ENCODE data around the gene CLCN6. TPM values are rescaled to one million over a fixed set of nuclear protein-coding genes. Genes with fewer than 3 reads are reported as not detected.

The CLCN6 gene
- total and polyA plus RNA-seq, 2 of the 8 experiments (the other 6 are each of a cell fraction or from before 2014, with no cell fraction given): 15.7 to 26.0 TPM

- Histone ChIP-seq H3K27me3 (replicated peaks in 1 of 4; ENCODE audit: control insufficient read depth in 3 of 4, extremely low read depth in 1 of 4, insufficient read depth in 3 of 4, low read length in 3 of 4) (no peaks in the 10 kb centered on the region), H3K79me2 (ENCODE audit: control insufficient read depth in 1 of 2, insufficient read depth in 2 of 2, low read length in 2 of 2) (no peaks in the 10 kb centered on the region), H3K27ac (ENCODE audit: low read depth, low read length) (no peak overlapping the region), H2AFZ (ENCODE audit: low read length) (no peak overlapping the region), H2AK5ac (ENCODE audit: low read depth, low read length) (no peak overlapping the region), H3K56ac (replicated peaks; ENCODE audit: insufficient read length, low read depth, low read length) (no peak overlapping the region), H3K23ac (ENCODE audit: insufficient read length) (no peak overlapping the region), H4K20me1 (replicated peaks in 1 of 2; ENCODE audit: control insufficient read depth in 1 of 2, insufficient read depth in 2 of 2, low read length in 2 of 2) (peaks cover 0 to 2% of the 10 kb centered on the region in 2 experiments), H2BK20ac (ENCODE audit: low read length) (no peak overlapping the region), H3K18ac (ENCODE audit: extremely low read depth, low read length) (no peak overlapping the region), H3K79me1 (ENCODE audit: low read depth, low read length) (no peaks in the 10 kb centered on the region; the same call in 1 of the 2 replicates), H3K4me1 (replicated peaks in 1 of 4; ENCODE audit: control insufficient read depth in 3 of 4, insufficient read depth in 4 of 4, low read length in 3 of 4) (no peaks in the 10 kb centered on the region), H3K14ac (ENCODE audit: insufficient read length) (no peak overlapping the region), H3K4me3 (ENCODE audit: extremely low read depth in 1 of 4, insufficient read depth in 2 of 4, low read depth in 3 of 4, low read length in 4 of 4) (no peak overlapping the region), H4K91ac (replicated peaks; ENCODE audit: insufficient read length, low read length) (no peak overlapping the region), H3K23me2 (ENCODE audit: low read depth, low read length) (no peaks in the 10 kb centered on the region), H3K9me3 (ENCODE audit: insufficient read depth in 2 of 2, low read depth in 1 of 2, low read length in 1 of 2) (no peaks in the 10 kb centered on the region), H2BK12ac (ENCODE audit: low read depth, low read length) (no peak overlapping the region), H3K36me3 (ENCODE audit: control insufficient read depth in 2 of 4, insufficient read depth in 4 of 4, low read length in 3 of 4) (peaks cover 17 to 53% (median 44%) of the 10 kb centered on the region in 4 experiments; a peak in 7 of 8 replicates), H4K8ac (ENCODE audit: extremely low read depth, insufficient read depth, low read length) (no peak overlapping the region), H2BK5ac (ENCODE audit: low read depth, low read length) (no peak overlapping the region), H3K9ac (replicated peaks in 1 of 4; ENCODE audit: extremely low read depth in 1 of 4, low read depth in 3 of 4, low read length in 3 of 4) (no peak overlapping the region), H3K4me2 (ENCODE audit: insufficient read depth in 1 of 2, low read depth in 2 of 2, low read length in 2 of 2) (no peak overlapping the region), H4K5ac (ENCODE audit: insufficient read length, low read depth, low read length) (no peak overlapping the region), H3K4ac (replicated peaks; ENCODE audit: insufficient read length, low read depth, low read length) (no peak overlapping the region), H2BK15ac (ENCODE audit: low read length) (no peak overlapping the region), H2BK120ac (replicated peaks; ENCODE audit: low read depth, low read length) (no peak overlapping the region)
- DNase-seq (ENCODE audit: low read depth in 1 of 2, low spot score in 2 of 2) (no peak), FAIRE-seq (no peak)
- 92% methylated on average over 17 of the region's 17 CpGs; no CpG with 5 or more reads in 1 of the 2 experiments for WGBS, 2 experiments (ENCODE audit: extremely low coverage in 1 of 2, insufficient coverage in 1 of 2, insufficient read length in 1 of 2, insufficient replicate concordance in 2 of 2, low coverage in 1 of 2, low lambda C conversion rate in 2 of 2, missing lambda C conversion rate in 1 of 2)
- POLR2A ChIA-PET (ENCODE audit: partially characterized antibody): interaction anchor here (0.9 to 1.9 kb wide), 4 partner anchors 15 to 85 kb away, joined by 3 to 5 read pairs (median 4); partner anchors contain the start of genes CLCN6 and MTHFR
- CTCF ChIA-PET (ENCODE audit: partially characterized antibody): interaction anchor here (1.1 to 1.6 kb wide), 3 partner anchors 14 to 138 kb away, joined by 3 to 5 read pairs (median 3); no protein-coding TSS in a partner anchor
- no peak for TF ChIP-seq YY1 (IDR thresholded peaks at IDR 0.05; ENCODE audit: low read depth, low read length)
- no peak for TF ChIP-seq HDAC6 (IDR thresholded peaks at IDR 0.05; ENCODE audit: low read depth, low read length)
- no peak for TF ChIP-seq ZNF274 (IDR thresholded peaks at IDR 0.05; ENCODE audit: borderline replicate concordance, extremely low read depth, low read length)
- no peak for TF ChIP-seq KDM5A (IDR thresholded peaks at IDR 0.05; ENCODE audit: low read length)
- TF ChIP-seq RBBP5 (IDR thresholded peaks at IDR 0.05; ENCODE audit: borderline replicate concordance, low read depth, low read length): no peak
- TF ChIP-seq SRF (IDR thresholded peaks at IDR 0.05; ENCODE audit: low read depth, low read length): no peak
- TF ChIP-seq CBX8 (IDR thresholded peaks at IDR 0.05; ENCODE audit: borderline replicate concordance, low read depth, low read length): no peak
- no peak for TF ChIP-seq SAP30 (IDR thresholded peaks at IDR 0.05; ENCODE audit: insufficient read depth, insufficient replicate concordance, low read length)
- no peak for TF ChIP-seq USF2 (IDR thresholded peaks at IDR 0.05; ENCODE audit: low read length)
- no peak for TF ChIP-seq SIN3A (conservative IDR thresholded peaks at IDR 0.05 in 1 of 2, IDR thresholded peaks at IDR 0.05 in 1 of 2; ENCODE audit: low read depth in 1 of 2, low read length in 2 of 2)
- no peak for TF ChIP-seq CEBPB (IDR thresholded peaks at IDR 0.05; ENCODE audit: low read depth, low read length)
Observed at GRCh38 chr1:11823366-11824137, 17.6 kb downstream of the CLCN6 start.
